ENCODE data around the gene SHD.
"Not testable (repeated sequence)": the region's sequence is repeated elsewhere in the genome, so short reads cannot be mapped to it uniquely, and the experiment has no call there.

Gene SHD

DNA sequence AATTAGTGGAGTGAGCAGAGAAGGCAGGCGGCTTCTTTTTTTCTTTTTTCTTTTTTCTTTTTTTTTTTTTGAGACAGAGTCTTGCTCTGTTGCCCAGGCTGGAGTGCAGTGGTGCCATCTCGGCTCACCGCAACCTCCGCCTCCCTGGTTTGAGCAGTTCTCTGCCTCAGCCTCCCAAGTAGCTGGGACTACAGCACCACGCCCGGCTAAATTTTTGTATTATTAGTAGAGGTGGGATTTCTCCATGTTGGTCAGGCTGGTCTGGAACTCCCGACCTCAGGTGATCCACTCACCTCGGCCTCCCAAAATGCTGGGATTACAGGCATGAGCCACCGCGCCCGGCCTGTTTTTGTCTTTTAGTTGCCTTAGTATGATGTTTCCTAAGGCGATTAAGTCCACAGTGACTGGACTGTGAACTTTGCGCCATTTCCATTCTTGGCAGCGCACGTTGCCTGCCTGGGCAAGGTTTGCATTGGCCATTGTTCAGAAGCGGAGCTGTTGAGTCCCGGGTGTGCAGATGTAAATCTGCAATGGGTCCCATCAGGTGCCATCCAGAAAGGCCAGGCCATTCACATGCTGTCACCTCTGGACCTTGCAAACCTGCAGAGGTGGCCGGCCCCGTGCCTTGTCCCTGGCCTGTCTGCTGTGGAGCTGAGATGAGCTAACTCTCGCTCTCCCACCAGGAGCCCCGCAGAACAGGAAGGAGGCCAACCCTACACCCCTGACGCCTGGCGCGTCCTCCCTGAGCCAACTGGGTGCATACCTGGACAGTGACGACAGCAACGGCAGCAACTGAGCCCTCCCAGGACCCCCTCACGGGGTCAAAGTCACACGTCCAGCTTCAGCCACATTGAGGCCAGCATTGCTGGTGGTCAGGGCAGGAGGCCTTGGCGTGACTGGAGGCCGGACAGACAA is 10.9 kb upstream of the SHD start:
- no peak for DNase-seq

- DNase-seq: no peak
Observed at GRCh38 chr19:4268816-4269430, 10.1 kb upstream of the SHD start.

GRCh38 chr19:4272894-4273293 is 6.2 kb upstream of the SHD start:
- no peak for DNase-seq

GRCh38 chr19:4274321-4274686 is 4.8 kb upstream of the SHD start:
- not testable (repeated sequence) for DNase-seq

DNA sequence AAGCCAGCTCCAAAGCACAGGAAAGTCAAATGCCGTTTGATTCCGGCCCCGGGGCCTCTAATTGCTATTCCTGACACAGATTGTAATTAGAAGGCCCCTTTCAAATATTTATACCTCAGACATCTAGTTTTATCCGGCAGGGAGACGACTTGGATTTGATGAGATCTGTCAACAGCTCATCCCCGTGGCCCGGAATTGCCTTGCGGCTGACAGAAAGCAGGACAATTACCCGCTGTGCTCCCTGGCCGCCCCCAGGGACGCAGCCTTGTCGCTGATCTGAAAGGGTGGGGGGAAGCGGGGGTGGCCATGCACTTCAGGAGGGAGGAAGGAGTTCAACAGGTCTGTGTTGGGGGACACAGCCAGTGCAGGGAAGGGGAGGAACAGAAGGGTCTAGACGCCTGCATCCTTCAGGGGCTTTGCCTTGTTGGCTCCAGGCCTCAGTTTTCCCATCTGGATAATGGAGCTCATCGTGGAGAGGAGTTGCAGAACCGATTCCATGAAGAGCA is 1.8 kb upstream of the SHD start:
- DNase-seq: no peak

DNA sequence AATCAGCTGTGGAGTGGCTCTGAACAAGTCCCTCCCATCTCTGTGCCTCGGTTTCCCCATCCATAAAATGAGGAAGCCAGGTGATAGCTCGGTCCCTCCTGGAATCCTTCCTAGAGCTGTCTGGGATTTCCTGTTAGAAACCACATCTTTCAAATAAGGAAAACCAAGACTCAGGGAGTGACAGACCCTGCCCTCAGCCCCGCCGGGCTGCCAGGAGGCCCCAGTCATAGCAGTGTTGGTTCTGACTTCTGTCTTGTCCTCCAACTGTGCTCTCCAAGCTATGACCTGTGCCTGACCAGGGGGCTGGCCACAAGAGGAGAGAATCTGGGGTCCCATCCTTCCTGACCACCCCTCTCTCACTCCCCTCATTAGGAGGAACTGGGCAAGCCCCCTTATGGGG is 1.1 kb upstream of the SHD start:
- no peak for DNase-seq

GRCh38 chr19:4279267-4279529 is 132 bp downstream of the SHD start:
- no peak for DNase-seq

- no peak for DNase-seq
Observed at GRCh38 chr19:4279530-4280422, 710 bp downstream of the SHD start.

GRCh38 chr19:4284176-4284958 is 5.3 kb downstream of the SHD start:
- DNase-seq: no peak

GRCh38 chr19:4284974-4285373 is 5.9 kb downstream of the SHD start:
- no peak for DNase-seq

DNA sequence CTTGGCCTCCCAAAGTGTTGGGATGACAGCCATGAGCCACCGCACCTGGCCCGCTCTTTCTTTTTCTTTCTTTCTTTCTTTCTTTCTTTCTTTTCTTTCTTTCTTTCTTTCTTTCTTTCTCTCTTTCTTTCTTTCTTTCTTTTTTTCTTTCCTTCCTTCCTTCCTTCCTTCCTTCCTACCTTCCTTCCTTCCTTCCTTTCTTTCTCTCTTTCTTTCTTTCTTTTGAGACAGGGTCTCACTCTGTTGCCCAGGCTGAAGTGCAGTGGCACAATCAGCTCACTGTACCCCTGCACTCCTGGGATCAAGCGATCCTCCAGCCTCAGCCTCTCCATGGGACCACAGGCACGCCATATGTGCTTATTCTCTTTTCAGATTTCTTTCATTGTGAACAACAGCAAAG is 7.1 kb downstream of the SHD start:
- DNase-seq: not testable (repeated sequence)

DNA sequence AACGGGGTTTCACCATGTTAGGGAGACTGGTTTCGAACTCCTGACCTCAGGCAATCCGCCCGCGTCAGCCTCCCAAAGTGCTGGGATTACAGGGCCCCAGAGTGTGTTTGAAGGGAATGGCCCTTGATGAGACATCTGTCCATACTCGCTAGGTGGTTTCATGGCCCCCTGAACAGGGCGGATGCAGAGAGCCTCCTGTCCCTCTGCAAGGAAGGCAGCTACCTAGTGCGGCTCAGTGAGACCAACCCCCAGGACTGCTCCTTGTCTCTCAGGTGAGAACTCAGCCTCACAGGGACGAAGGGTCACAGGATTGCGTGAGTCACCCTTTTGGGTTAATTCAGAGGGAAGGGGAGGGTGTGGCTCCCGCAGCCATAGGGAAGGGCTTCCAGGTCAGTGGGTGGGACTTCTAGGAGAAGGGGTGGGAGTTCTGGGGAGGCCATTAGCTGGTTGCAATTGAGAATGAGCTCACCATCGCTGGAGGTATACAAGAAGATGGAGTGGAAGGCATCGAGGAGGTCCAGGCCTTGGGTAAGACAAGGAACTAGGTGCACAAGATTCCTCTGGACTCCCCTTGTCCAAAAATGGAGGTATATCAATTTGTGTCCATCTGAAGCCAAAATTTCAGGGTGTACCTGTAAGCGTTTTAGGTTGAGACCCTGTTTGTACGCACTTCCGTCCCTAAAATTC is 9.2 kb downstream of the SHD start:
- no peak for DNase-seq

GRCh38 chr19:4291184-4291732 is 12.2 kb downstream of the SHD start:
- DNase-seq: no peak

GRCh38 chr19:4292515-4292914 is 13.4 kb downstream of the SHD start:
- no peak for DNase-seq

- DNase-seq: no peak
Observed at GRCh38 chr19:4294389-4294788, 15.3 kb downstream of the SHD start.

DNA sequence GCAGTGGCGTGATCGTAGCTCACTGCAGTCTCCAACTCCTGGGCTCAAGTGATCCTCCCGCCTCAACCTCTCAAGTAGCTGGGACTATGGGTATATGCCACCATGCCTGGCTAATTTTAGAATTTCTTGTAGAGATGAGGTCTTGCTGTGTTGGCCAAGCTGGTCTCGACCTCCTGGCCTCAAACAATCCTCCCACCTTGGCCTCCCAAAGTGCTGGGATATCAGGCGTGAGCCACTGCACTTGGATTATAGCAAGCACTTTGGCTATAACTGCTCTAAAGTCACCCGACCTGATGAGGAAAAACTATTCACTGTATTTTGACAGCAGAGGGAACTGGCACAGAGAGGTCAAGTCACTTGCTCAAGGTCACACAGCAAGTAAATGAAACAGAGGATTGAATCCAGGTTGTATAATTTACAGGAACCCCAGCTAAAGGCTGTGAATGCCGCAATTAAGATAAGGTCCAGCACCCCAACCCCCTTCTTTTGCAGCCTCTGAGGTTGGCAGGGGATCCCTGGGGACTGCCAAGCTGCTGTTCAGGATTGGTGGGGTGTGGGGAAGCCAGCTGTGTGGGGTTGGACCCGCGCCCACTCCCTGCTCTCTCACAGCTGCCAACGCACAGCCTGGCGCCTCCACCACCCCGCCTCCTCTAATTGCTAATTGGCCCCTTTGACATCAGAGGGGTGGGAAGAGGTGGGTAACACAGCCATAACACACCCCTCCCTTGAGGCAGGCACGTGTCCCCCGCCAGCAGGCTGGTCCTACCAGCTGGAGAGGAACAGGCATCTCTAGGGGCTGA is 17.1 kb downstream of the SHD start:
- no peak for DNase-seq

- no peak for DNase-seq
Observed at GRCh38 chr19:4297901-4298809, 19.1 kb downstream of the SHD start.

DNA sequence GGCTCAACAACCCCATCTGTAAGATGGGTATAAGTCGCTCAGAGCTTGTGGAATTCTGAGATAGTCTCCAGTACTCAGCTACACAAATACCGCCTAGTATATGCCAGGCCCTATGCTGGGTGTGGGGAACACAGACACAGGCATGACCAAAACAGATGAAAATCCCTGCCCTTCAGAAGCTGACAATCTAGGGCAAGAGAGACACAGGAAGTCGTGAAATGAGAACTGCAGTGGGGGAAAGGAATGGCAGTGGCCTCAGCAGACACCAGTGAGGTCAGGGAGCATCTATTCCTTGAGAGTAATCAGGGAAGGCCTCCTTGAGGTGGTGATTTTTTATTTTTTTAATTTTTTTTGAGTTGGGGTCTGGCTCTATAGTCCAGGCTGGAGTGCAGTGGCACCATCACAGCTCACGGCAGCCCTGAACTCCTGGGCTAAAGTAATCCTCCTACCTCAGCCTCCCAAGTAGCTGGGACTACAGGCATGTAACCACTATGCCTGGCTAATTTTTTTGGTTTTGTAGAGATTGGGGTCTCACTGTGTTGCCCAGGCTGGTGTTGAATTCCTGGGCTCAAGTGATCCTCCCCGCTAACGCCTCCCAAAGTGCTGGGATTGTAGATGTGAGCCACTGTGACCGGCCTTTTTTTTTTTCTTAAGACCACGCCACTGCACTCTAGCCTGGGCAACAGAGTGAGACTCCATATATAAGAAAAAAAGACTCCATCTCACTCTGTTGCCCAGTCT is 19.9 kb downstream of the SHD start:
- DNase-seq: no peak

- no peak for DNase-seq
Observed at GRCh38 chr19:4300589-4300988, 21.5 kb downstream of the SHD start.

Measured in activated CD4-positive, alpha-beta T cell treated with anti-CD3 and anti-CD28 coated beads, Interleukin-2, amount 50 U/mL, for 1 hour (primary cell).